ENCODE measurements around the gene PARVB. TPM values are rescaled to one million over a fixed set of nuclear protein-coding genes. Genes with fewer than 3 reads are reported as not detected.
"Not testable (repeated sequence)": the region's sequence is repeated elsewhere in the genome, so short reads cannot be mapped to it uniquely, and the experiment has no call there.

The PARVB gene
- total RNA-seq, 4 donors from 2014 or later, result 59.5 to 82.0 (median 61.2) TPM

DNA sequence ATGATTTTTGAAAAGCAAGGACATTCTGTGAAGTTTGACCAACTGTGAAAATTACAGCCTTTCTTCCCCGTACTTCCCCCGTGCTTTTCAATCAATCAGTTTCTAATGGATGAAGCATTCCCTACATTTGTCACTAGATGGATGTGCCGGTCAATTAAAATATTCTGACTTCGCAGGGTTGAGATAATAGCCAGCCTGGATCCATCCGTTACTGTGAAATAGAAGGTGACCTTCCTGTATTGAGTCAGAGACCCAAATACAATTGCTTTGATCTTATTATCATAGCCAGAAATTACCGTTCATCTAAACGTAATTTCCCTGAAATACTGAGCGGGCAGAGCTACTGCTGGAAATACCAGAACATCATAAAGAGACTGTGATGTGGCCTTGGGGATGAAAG lies 21.1 kb upstream of the PARVB start:
- DNase-seq (ENCODE audit: low spot score) (no peak), ATAC-seq (ENCODE audit: low FRiP score) (no peak)
- TF ChIP-seq, protein P1, sequence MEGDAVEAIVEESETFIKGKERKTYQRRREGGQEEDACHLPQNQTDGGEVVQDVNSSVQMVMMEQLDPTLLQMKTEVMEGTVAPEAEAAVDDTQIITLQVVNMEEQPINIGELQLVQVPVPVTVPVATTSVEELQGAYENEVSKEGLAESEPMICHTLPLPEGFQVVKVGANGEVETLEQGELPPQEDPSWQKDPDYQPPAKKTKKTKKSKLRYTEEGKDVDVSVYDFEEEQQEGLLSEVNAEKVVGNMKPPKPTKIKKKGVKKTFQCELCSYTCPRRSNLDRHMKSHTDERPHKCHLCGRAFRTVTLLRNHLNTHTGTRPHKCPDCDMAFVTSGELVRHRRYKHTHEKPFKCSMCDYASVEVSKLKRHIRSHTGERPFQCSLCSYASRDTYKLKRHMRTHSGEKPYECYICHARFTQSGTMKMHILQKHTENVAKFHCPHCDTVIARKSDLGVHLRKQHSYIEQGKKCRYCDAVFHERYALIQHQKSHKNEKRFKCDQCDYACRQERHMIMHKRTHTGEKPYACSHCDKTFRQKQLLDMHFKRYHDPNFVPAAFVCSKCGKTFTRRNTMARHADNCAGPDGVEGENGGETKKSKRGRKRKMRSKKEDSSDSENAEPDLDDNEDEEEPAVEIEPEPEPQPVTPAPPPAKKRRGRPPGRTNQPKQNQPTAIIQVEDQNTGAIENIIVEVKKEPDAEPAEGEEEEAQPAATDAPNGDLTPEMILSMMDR (IDR thresholded peaks at IDR 0.05), result no peak

DNA sequence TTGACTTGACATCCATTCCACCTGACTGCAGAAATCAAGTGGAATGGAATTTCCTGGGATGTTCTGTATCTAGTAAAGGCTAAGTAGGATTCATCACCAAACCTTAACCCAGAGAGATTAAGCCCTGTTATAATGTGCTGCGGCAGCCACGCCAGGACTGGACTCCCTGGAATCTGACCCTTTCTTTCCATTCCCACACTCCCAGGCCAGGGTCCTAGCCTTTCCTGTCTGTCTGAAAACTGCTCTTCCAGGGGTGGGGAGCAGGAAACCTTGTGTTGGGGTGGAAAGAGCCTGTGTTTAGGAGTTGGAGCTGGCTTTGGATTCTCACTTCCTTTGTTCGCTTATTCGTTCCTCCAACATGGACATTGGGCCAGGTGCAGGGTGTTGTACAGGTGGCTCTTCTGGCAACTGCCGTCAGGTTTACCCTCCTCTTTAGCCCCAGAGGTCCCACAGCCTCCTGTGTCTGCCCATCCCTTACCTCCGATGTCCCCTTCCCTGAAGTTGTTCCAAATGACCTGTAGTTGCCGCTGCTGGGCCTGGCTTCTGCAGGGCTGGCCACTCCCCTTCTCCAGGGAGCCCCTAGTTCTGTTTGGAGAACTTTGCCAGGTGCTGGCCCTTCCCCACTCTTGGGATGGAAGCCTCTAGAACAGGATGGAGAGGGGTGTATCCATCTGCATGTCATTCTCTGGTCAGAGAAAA lies 20.5 kb upstream of the PARVB start:
- TF ChIP-seq, protein P1 (IDR thresholded peaks at IDR 0.05), result no peak
- ATAC-seq (ENCODE audit: low FRiP score) (no peak), DNase-seq (ENCODE audit: low spot score) (no peak)

DNA sequence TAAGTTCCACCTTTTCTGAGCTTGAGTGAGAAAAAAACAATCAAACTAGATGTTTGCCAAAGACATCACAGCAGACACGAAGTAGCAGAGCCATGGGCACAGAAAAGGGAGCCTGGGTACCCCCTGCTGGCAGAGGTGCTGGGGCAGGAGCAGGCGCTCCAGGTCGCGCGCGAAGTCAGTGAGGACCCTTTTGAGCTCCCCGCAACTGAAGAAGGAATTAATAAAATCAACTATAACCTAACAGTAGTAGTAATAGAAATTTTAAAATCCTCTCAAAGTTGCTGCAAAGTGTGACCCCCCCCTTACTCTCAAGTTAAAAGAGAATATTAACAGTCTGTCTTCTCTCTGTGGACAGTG lies 20.0 kb upstream of the PARVB start:
- TF ChIP-seq, protein P1 (IDR thresholded peaks at IDR 0.05), result no peak
- no peak for ATAC-seq (ENCODE audit: low FRiP score)
- no peak for DNase-seq (ENCODE audit: low spot score)

DNA sequence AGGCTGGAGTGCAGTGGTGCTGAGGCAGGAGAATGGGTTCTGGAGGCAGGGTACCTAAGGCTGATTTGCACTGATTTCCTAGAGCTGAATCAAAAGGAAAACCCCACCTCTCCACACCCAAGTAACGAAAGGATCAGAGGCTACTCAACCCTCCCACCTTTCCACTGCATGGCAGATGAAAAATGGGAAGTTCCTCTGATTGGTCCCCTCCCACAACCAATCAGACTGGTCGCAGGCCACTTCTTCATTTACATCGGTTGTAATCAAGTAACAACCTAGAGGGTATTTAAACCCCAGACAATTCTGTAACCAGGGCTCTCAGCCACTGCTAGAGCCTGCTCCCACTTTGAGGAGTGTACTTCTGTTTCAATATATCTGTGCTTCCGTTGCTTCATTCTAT lies 18.6 kb upstream of the PARVB start:
- TF ChIP-seq, protein P1 (IDR thresholded peaks at IDR 0.05), result no peak
- DNase-seq (ENCODE audit: low spot score) (no peak), ATAC-seq (ENCODE audit: low FRiP score) (no peak)

DNA sequence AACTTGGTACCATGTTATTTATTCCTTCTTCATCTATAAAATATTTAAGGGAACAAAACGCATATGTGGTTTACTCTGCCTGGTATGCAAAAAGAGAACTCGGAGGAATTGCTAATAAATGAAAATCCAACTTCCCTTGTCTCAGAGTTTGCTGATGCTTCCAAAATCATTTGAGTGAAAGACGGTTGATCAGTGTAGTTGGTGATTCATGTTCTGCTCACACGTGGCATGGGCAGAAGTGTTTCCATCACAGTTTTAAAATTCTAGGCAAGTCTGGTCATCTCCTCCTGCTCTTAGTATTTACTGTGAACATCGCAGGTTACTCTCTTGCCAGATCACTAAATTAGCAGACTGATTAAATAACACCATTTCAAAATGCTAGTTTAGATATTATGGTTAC lies 11.9 kb upstream of the PARVB start:
- DNase-seq (ENCODE audit: low spot score), result no peak
- ATAC-seq (ENCODE audit: low FRiP score), result no peak
- TF ChIP-seq, protein P1 (IDR thresholded peaks at IDR 0.05), result no peak

DNA sequence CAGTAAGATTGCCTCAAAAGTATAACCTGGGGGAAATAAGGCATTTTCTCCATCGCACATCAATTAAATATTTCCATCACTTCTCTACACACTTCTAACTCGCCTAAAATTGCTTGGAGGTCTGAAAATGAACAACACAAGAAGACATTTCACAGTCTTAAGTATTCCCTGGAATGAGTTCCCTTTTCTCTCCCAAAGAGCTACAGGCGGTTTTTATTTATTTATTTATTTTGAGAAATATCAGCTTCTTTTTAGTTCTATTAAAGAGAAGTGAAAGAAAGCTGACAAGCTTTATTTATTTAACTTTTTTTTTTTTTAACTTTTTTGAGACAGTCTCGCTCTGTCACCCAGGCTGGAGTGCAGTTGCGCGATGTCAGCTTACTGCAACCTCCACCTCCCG lies 11.5 kb upstream of the PARVB start:
- ATAC-seq (ENCODE audit: low FRiP score), result no peak
- no peak for DNase-seq (ENCODE audit: low spot score)
- TF ChIP-seq, protein P1 (IDR thresholded peaks at IDR 0.05), result no peak

DNA sequence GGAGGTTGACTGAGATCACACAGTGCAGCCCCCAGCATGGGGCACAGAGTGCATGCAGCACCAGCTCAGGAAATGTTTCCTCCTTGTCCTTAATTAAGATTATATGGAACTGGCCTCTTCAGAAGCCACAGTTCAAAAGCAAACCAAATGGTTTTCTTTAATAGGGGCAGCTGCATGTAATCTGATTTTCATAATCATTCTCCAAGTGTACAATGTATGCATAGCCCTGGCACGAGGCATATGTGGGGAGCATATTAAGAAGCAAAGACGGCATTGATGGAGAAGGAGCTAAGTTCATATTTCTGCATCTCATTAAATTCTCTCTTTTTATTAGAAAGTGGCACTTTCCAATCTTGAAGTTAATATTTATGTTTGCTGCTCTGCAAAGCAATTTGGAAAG lies 9.9 kb upstream of the PARVB start:
- ATAC-seq (ENCODE audit: low FRiP score), result no peak
- TF ChIP-seq, protein P1 (IDR thresholded peaks at IDR 0.05), result no peak
- no peak for DNase-seq (ENCODE audit: low spot score)

DNA sequence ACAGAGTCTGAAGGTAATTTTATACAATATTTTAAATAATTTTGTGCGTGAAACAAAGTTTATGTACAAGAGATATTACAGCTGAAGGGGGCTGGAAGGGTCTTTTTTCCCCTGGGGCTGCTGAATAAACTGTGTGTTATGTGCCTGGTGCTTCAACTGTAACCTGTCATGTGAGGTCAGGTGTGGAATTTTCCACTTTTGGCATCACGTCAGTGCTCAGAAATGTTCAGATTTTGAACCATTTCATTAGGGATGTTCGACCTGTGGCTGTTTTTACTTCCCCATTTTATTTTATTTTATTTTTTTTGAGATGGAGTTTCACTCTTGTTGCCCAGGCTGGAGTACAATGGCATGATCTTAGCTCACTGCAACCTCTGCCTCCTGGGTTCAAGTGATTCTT lies 7.5 kb upstream of the PARVB start:
- ATAC-seq (ENCODE audit: low FRiP score); DNase-seq (ENCODE audit: low spot score): not testable (repeated sequence)

Measured in omental fat pad (tissue), 4 donors.